Ectodermal cell (in vitro differentiated cells): ENCODE measurements around the gene TTLL10.
A peak's percentile ranks its signal among the peaks of the same experiment; 100 is the strongest.

ENCODE experiments used
- H3K27ac ChIP-seq: 2 replicates; pipeline ENCODE4 v1.7.0; 2013; ENCODE audit warnings: mild to moderate bottlenecking, low read depth, low read length; ENCODE audit not compliant: insufficient read depth, poor library complexity, severe bottlenecking
- H3K27me3 ChIP-seq: 2 replicates; pipeline ENCODE4 v1.7.0; 2013; ENCODE audit warnings: mild to moderate bottlenecking, low read length; ENCODE audit not compliant: insufficient read depth, control insufficient read depth, poor library complexity, severe bottlenecking
- H3K36me3 ChIP-seq: one replicate; pipeline ENCODE4 v1.7.0; 2013; ENCODE audit warnings: low read length; ENCODE audit not compliant: control insufficient read depth, insufficient read depth
- H3K4me1 ChIP-seq: one replicate; pipeline ENCODE4 v1.7.0; 2013; ENCODE audit warnings: low read length; ENCODE audit not compliant: control insufficient read depth, insufficient read depth
- H3K4me3 ChIP-seq: 2 replicates; pipeline ENCODE4 v1.7.0; 2013; ENCODE audit warnings: low read depth, low read length, control low read depth; ENCODE audit not compliant: insufficient read depth
- H3K9me3 ChIP-seq: 2 replicates; pipeline ENCODE4 v1.7.0; 2013; ENCODE audit warnings: mild to moderate bottlenecking, low read length, moderate library complexity; ENCODE audit not compliant: control insufficient read depth
- WGBS, 2 experiments: methylation state at CpG; one replicate each; pipeline ENCODE4 v1.1.7; 2013; ENCODE audit warnings: missing lambda C conversion rate in 2 of 2; 5-methylcytosine and 5-hydroxymethylcytosine counted together

The TTLL10 gene

DNA sequence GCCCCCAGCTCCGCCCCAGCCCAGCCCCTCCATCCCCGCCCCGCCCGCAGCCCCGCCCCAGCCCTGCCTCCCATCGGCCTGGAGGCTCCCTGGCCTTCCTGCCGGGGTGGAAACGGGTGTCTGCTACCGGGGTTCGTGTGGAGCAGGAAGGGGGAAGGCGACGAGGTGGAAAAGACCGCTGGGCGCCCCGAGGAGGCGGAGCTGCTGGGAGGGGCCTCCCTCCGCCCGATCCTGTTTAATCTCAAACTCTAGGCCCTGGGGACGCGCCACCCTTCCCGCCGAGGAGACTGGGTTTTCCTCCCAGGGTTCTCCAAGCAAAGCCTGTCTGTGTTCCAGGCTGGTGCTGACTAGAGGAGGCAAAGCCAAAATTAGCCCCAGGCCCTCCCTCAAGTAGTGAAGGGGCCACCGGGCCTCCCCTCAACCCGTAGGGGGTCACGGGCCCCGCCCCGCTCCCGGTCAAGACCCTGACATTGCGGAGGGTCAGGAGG is 16.2 kb upstream of the TTLL10 start:
- H3K4me3 ChIP-seq = peak overlapping the region; percentile 42
- no peaks in the 10 kb centered on the region for H3K36me3 ChIP-seq
- no peaks in the 10 kb centered on the region for H3K9me3 ChIP-seq
- 1 to 2% methylated on average over 25 to 28 of the region's 29 CpGs for WGBS, 2 experiments
- H3K27me3 ChIP-seq = no peaks in the 10 kb centered on the region
- peak overlapping the region; percentile 22 for H3K27ac ChIP-seq
- peaks cover 12% of the 10 kb centered on the region for H3K4me1 ChIP-seq

DNA sequence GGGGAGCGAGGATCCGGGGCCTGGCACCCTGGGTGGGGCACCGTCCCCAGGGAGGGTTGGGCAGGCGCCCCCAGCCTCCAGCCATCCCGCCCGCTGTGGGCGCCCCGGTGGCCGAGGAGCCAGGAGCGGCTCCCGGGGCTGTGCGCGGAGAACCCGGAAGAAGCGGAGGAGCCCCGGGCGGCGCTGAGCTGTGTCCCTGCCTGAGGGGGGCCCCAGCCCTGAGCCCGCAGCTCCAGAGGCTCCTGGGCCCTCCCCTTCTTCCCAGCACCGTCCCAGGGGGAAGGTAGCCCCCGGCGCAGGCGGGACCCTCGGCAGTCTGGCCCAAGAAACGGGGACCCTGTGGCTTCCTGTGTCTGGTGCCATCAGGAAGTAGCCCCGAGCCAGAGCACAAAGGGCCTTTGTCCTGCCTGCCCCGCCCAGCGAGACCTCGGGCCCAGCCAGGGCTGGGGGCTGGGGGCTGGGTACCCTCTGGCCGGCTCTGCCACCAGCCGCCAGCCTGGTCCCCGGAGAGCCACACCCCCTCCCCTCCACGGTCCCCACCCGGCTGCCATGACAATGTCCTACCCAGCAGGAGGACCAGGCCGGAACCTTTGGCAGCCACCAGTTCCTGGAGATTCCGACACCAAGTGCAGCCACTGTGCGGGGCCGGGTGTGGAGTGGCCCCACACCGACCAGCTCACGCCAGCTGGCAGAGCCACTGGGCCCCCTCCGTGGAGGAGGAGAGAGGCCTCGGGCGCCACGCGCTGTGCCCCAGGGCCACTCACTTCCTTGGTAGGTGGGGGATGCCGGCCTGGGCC is 15.6 kb upstream of the TTLL10 start:
- 19 to 20% methylated on average over 46 of the region's 46 CpGs for WGBS, 2 experiments
- H3K27ac ChIP-seq = peak overlapping the region; percentile 22
- no peaks in the 10 kb centered on the region for H3K27me3 ChIP-seq
- H3K4me3 ChIP-seq = peak overlapping the region; percentile 42
- H3K9me3 ChIP-seq = no peaks in the 10 kb centered on the region
- H3K36me3 ChIP-seq = no peaks in the 10 kb centered on the region
- H3K4me1 ChIP-seq = peaks cover 12% of the 10 kb centered on the region

DNA sequence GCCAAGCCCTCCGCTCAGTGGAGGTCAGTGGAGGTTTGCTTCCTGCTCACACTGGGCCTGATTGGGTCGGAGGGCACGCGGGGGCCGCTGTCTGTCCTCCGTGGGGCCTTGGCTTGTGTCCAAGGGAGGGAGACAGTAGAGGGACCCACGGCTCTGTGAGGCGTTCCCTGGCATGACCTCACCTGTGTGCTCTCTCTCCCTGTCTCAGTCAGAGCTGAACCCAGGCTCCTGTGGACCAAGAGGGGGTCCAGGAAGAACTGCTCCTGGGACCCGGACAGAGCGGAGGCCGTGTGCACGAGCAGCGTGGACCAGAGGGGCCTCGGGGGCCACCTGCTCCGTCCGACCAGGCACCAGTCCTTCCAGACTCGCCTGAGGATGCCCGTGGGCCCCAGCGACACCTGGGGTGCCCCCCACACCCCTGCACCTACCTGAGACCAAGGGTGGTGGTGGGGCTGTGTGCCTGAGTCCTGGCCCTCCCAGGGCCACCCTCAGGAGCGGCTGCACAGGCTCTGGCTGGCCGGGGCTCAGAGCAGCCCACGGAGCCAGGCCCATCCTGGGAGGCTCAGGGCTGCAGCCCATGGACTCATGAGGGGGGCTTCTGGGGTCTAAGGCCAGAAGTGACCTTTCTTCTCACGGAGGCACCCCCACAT is 13.3 kb upstream of the TTLL10 start:
- Histone ChIP-seq H3K4me3 (no peak overlapping the region), H3K27me3 (peaks cover 3% of the 10 kb centered on the region), H3K36me3 (no peaks in the 10 kb centered on the region), H3K4me1 (peaks cover 20% of the 10 kb centered on the region), H3K27ac (no peak overlapping the region), H3K9me3 (no peaks in the 10 kb centered on the region)
- 91 to 95% methylated on average over 23 of the region's 23 CpGs for WGBS, 2 experiments

DNA sequence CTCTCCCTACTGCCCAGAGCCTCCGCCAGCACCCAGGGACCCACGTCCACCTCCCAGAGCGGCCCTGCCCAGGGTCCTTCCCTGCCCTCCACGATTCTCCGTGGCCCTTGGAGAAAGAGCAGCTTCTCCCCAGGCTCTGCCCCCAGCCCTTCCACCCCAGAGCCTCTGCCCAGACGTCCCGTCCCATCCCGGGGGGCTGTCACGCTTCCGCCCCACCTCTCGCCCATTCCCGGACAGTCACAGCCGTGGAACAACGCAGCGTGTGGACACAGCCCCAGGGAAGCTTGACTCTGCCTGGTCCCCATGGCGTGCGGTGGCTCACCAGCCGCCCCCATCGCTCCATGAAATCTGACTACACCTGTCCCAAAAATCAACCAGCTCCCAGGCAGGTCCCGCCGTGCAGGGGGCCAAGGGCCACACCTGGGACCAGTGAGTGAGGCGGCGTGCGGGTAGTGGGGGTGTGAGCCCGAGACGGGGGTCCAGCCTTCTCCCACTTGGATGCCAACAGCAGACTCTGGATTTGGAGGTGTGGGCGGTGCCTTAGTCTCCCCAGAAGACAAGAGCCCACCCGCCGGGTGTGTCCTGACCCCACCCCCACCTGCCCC is 12.5 kb upstream of the TTLL10 start:
- Histone ChIP-seq H3K4me1 (peaks cover 22% of the 10 kb centered on the region), H3K4me3 (no peak overlapping the region)
- 93 to 96% methylated on average over 29 of the region's 29 CpGs for WGBS, 2 experiments

DNA sequence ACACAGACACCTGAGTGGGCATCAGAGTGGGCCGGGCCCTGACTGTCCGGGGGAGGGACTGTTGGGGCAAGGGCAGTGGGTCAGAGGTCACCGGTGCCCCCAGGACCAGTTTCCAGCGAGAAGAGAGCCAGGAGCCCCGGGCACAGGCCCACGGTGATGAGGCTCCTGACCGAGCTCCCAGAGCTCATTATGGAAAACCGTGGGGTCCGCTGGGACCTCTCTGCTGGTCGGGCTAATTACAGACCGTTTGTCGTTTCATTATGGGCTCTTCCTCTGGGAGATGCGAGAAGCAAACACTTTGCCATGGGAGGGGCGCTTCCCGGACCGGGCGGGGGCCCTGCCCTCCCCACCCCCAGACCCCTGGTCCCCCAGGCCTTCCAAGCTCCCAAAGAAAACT is 12.0 kb upstream of the TTLL10 start:
- H3K4me3 ChIP-seq = no peak overlapping the region
- no peaks in the 10 kb centered on the region for H3K9me3 ChIP-seq
- H3K27ac ChIP-seq = no peak overlapping the region
- H3K27me3 ChIP-seq = peaks cover 3% of the 10 kb centered on the region
- 85 to 88% methylated on average over 17 of the region's 17 CpGs for WGBS, 2 experiments
- peaks cover 23% of the 10 kb centered on the region for H3K4me1 ChIP-seq
- no peaks in the 10 kb centered on the region for H3K36me3 ChIP-seq

More for the DNA sequence above, 12.5 kb upstream of the TTLL10 start:
- no peak overlapping the region for H3K27ac ChIP-seq
- H3K27me3 ChIP-seq = peaks cover 3% of the 10 kb centered on the region
- H3K9me3 ChIP-seq = no peaks in the 10 kb centered on the region
- H3K36me3 ChIP-seq = no peaks in the 10 kb centered on the region

DNA sequence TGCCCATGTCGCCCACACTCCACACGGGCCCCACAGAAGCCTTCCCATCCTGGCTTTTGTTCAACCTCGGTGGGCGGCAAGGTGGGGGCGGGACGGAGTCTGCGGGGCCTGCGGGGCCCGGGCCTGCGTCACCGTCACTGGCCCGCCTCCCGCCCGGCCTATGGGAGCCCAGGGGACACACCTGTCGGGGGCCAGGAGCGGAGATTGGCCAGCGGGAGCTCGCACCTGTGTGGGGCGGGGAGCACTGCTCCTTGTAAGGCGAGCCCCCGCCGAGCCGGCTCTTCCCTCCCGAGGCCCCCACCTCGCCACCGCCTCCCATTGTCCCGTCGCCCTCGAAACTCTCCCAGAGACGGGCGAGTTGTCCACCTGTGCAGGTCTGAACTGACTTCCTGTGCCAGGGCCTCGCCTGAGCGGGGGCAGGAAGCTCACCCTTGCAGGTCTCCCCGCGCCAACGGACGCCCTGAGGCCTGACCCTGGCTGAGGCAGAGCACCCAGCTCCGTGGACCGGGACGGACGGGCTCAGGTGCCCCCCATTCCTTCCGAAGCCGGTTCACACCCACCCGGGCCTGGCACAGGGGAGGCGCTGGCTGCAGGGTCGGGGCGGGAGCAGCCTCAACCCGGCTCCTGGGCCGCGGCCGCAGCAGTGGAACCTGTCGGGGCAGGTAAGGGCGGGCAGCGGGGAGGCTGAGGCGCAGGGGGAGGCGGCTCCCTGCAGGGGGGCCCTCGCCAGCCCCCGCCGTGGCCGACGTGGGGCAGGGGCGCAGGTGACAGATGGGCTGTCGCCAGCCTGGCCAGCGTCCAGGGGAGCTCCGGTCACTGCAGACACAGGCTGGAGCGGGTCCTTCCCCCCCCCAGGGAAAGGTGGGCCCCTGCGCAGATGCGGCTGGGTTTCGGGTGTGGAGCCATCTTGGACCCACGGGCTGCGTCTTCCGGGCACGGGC is 10.8 kb upstream of the TTLL10 start:
- H3K9me3 ChIP-seq = no peaks in the 10 kb centered on the region
- no peak overlapping the region for H3K27ac ChIP-seq
- peaks cover 18% of the 10 kb centered on the region for H3K4me1 ChIP-seq
- 84 to 88% methylated on average over 73 of the region's 73 CpGs for WGBS, 2 experiments
- no peak overlapping the region for H3K4me3 ChIP-seq
- H3K36me3 ChIP-seq = no peaks in the 10 kb centered on the region
- H3K27me3 ChIP-seq = peaks cover 3% of the 10 kb centered on the region

DNA sequence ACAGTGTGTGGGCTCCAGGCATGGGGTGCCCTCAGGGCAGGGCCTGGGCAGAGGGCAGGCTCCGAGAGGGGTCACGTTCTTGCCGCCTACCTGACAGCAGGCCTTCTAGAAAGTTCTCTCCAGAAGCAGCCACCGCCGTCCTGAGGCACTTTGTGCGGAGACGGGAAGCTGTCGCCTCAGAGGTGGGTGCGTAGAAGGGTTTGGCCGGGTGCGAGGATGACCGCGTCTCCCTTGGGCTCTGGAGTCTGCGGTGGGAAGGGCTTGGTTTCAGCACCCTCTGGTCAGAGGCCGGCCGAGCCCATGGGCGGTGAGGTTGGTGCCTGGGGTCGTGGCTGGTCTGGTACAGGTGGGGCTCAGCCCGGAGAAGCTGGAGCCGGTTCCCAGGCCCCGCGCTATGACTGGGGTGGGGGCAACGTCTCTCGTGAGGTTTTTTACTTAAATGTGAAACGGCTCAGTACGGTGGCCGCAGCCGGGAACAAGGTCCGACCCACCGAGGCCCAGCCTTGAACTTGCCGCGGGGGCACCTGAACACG is 10.1 kb upstream of the TTLL10 start:
- WGBS, 2 experiments = 95 to 96% methylated on average over 33 of the region's 33 CpGs
- no peaks in the 10 kb centered on the region for H3K9me3 ChIP-seq
- no peaks in the 10 kb centered on the region for H3K36me3 ChIP-seq
- peaks cover 3% of the 10 kb centered on the region for H3K27me3 ChIP-seq
- H3K4me1 ChIP-seq = peaks cover 12% of the 10 kb centered on the region
- H3K4me3 ChIP-seq = no peak overlapping the region
- H3K27ac ChIP-seq = no peak overlapping the region

DNA sequence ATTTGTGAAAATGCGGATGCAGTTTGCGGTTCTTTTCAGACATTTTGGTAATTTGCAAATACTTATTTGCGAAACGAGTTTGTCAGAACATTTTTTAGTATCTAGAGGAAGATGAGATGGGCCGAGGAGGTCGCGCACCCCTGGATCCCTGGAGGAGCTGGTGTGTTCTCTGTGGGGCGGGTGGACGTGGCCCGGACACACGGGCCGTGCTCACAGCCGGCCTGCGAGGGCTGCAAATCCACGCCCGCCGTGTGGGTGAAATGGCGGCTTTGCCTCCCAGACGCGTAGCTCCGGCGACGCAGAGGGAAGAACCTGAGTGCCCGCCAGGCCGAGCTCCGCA is 9.3 kb upstream of the TTLL10 start:
- WGBS, 2 experiments = 81 to 87% methylated on average over 26 of the region's 26 CpGs
- no peak overlapping the region for H3K27ac ChIP-seq
- H3K9me3 ChIP-seq = no peaks in the 10 kb centered on the region
- H3K4me3 ChIP-seq = no peak overlapping the region
- H3K36me3 ChIP-seq = no peaks in the 10 kb centered on the region
- H3K27me3 ChIP-seq = peaks cover 3% of the 10 kb centered on the region
- H3K4me1 ChIP-seq = peaks cover 11% of the 10 kb centered on the region

DNA sequence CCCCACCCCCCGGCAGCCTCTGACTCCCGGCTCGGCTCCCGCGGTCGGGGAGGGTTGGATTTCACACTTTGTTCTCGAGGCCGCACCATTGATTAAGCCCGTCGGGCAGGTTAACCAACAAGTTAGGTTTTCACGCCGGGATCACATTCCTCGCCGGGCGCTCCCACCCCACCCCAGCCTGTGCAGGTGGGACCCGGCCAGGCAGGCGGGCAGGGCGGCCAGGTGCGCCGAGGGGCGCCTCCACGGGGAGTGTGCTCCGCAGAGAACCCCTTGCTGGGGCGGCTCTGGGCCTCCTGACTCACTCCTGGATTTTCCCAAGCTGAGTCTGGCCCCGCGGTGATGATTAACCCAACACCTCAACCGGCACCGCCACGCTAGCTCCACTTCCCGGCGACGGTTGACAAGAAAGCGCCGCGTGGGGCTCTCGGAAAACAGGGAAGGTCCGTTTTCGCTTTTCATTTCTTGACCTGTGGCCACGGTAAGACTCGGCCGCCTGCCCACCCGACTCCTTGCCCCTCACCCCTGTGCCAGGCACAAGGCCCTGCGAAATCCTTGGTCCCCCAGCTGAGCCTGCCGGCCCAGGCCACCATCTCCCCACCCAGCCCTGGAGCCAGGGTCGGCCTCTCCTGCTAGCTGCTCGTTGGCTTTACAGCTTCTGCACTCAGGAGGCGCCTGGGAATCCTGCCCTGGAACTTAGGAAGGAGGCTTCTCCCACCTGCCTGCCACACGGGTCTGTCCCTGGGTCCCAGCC is 8.8 kb upstream of the TTLL10 start:
- WGBS, 2 experiments = 70 to 77% methylated on average over 48 of the region's 48 CpGs
- Histone ChIP-seq H3K4me3 (no peak overlapping the region), H3K9me3 (no peaks in the 10 kb centered on the region), H3K27me3 (peaks cover 3% of the 10 kb centered on the region), H3K27ac (no peak overlapping the region), H3K36me3 (no peaks in the 10 kb centered on the region), H3K4me1 (peaks cover 15% of the 10 kb centered on the region)
